ENCODE results near the gene CLEC14A. TPM values are rescaled to one million over a fixed set of nuclear protein-coding genes. Genes with fewer than 3 reads are reported as not detected.

CLEC14A gene
- total and polyA plus RNA-seq, 2 donors: 4.8 to 15.4 TPM

GRCh38 chr14:38226366-38226765 is 29.5 kb downstream of the CLEC14A start:
- H3K27me3 ChIP-seq (ENCODE audit: control insufficient read depth in 2 of 2, insufficient read depth in 1 of 2, low read length in 1 of 2): no peaks in the 10 kb centered on the region
- no peak for DNase-seq (ENCODE audit: low read depth in 6 of 9, low spot score in 9 of 9)
- H3K27ac ChIP-seq (ENCODE audit: low read depth in 1 of 2, low read length in 1 of 2): no peak overlapping the region
- no peak overlapping the region for H3K4me3 ChIP-seq (ENCODE audit: low read length in 2 of 2)
- H3K36me3 ChIP-seq (ENCODE audit: control insufficient read depth in 2 of 2, insufficient read depth in 2 of 2, low read length in 1 of 2): no peaks in the 10 kb centered on the region
- no peaks in the 10 kb centered on the region for H3K4me1 ChIP-seq (ENCODE audit: control insufficient read depth in 2 of 2, insufficient read depth in 2 of 2, low read length in 2 of 2)
- H3K9me3 ChIP-seq (ENCODE audit: control insufficient read depth in 2 of 2, insufficient read depth in 1 of 2, low read length in 1 of 2): no peaks in the 10 kb centered on the region
- WGBS: 91% methylated on average over 3 of the region's 3 CpGs

DNA sequence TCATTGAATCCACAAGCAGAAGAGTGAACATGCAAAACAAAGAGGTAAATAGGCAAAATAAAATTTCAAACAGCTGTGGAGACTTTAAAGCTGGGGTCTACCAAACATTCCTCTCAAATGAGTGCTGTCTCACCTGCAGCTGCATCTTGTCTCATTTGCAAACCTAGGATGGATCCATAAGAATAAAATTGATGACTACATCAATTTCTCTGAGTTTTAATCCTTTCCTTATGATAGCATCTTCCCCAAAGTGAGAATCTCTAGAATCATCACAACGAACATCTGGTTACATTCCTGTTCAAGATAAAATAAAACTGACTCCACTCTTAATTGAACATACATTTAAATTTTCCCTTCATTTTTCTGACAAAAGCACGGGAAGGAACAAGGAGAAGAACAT is 29.9 kb downstream of the CLEC14A start:
- no peaks in the 10 kb centered on the region for H3K27me3 ChIP-seq (ENCODE audit: control insufficient read depth in 2 of 2, insufficient read depth in 1 of 2, low read length in 1 of 2)

GRCh38 chr14:38224338-38224737 is 31.6 kb downstream of the CLEC14A start:
- no peaks in the 10 kb centered on the region for H3K36me3 ChIP-seq (ENCODE audit: control insufficient read depth in 2 of 2, insufficient read depth in 2 of 2, low read length in 1 of 2)
- no peak overlapping the region for H3K4me3 ChIP-seq (ENCODE audit: low read length in 2 of 2)
- no peak overlapping the region for H3K27ac ChIP-seq (ENCODE audit: low read depth in 1 of 2, low read length in 1 of 2)
- H3K27me3 ChIP-seq (ENCODE audit: control insufficient read depth in 2 of 2, insufficient read depth in 1 of 2, low read length in 1 of 2): no peaks in the 10 kb centered on the region
- no peaks in the 10 kb centered on the region for H3K9me3 ChIP-seq (ENCODE audit: control insufficient read depth in 2 of 2, insufficient read depth in 1 of 2, low read length in 1 of 2)
- no peak for DNase-seq (ENCODE audit: low read depth in 6 of 9, low spot score in 9 of 9)
- H3K4me1 ChIP-seq (ENCODE audit: control insufficient read depth in 2 of 2, insufficient read depth in 2 of 2, low read length in 2 of 2): no peaks in the 10 kb centered on the region

More for the DNA sequence above, 29.9 kb downstream of the CLEC14A start:
- no peaks in the 10 kb centered on the region for H3K9me3 ChIP-seq (ENCODE audit: control insufficient read depth in 2 of 2, insufficient read depth in 1 of 2, low read length in 1 of 2)
- H3K4me1 ChIP-seq (ENCODE audit: control insufficient read depth in 2 of 2, insufficient read depth in 2 of 2, low read length in 2 of 2): no peaks in the 10 kb centered on the region
- WGBS: 88% methylated on average over 2 of the region's 2 CpGs
- no peak overlapping the region for H3K4me3 ChIP-seq (ENCODE audit: low read length in 2 of 2)
- H3K36me3 ChIP-seq (ENCODE audit: control insufficient read depth in 2 of 2, insufficient read depth in 2 of 2, low read length in 1 of 2): no peaks in the 10 kb centered on the region
- no peak for DNase-seq (ENCODE audit: low read depth in 6 of 9, low spot score in 9 of 9)
- H3K27ac ChIP-seq (ENCODE audit: low read depth in 1 of 2, low read length in 1 of 2): no peak overlapping the region

- no peaks in the 10 kb centered on the region for H3K36me3 ChIP-seq (ENCODE audit: control insufficient read depth in 2 of 2, insufficient read depth in 2 of 2, low read length in 1 of 2)
- DNase-seq (ENCODE audit: low read depth in 6 of 9, low spot score in 9 of 9): no peak
- H3K4me1 ChIP-seq (ENCODE audit: control insufficient read depth in 2 of 2, insufficient read depth in 2 of 2, low read length in 2 of 2): no peaks in the 10 kb centered on the region
- H3K27me3 ChIP-seq (ENCODE audit: control insufficient read depth in 2 of 2, insufficient read depth in 1 of 2, low read length in 1 of 2): no peaks in the 10 kb centered on the region
- H3K27ac ChIP-seq (ENCODE audit: low read depth in 1 of 2, low read length in 1 of 2): no peak overlapping the region
- no peak overlapping the region for H3K4me3 ChIP-seq (ENCODE audit: low read length in 2 of 2)
- H3K9me3 ChIP-seq (ENCODE audit: control insufficient read depth in 2 of 2, insufficient read depth in 1 of 2, low read length in 1 of 2): no peaks in the 10 kb centered on the region
- WGBS: 94% methylated on average over 3 of the region's 3 CpGs
These were observed 34.8 kb downstream of the CLEC14A start for GRCh38 chr14:38221077-38221476.

- no peaks in the 10 kb centered on the region for H3K9me3 ChIP-seq (ENCODE audit: control insufficient read depth in 2 of 2, insufficient read depth in 1 of 2, low read length in 1 of 2)
- WGBS: 88% methylated on average over 2 of the region's 2 CpGs
These were observed 38.3 kb downstream of the CLEC14A start for GRCh38 chr14:38217553-38217952.

DNA sequence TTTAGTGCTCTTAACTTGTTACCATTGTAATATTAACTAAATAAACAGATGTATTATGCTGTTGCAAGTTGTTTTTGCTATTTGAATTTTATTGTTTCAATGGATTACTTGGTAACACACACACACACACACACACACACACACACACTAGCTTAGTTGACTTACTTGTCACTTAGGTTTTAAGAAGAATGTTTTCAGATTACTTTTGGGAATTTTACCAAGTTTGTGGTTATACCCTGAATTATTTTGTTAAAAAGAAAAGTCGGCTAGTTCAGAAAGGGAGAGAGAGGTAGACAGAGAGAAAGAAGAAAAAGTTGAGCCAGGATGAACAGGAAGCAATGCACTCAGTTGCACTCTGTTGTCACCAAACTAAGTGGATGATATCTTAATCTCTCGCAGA is 42.9 kb downstream of the CLEC14A start:
- DNase-seq (ENCODE audit: low read depth in 6 of 9, low spot score in 9 of 9): no peak
- H3K9me3 ChIP-seq (ENCODE audit: control insufficient read depth in 2 of 2, insufficient read depth in 1 of 2, low read length in 1 of 2): no peaks in the 10 kb centered on the region
- no peaks in the 10 kb centered on the region for H3K36me3 ChIP-seq (ENCODE audit: control insufficient read depth in 2 of 2, insufficient read depth in 2 of 2, low read length in 1 of 2)
- WGBS: 89% methylated on average over 2 of the region's 2 CpGs
- no peaks in the 10 kb centered on the region for H3K4me1 ChIP-seq (ENCODE audit: control insufficient read depth in 2 of 2, insufficient read depth in 2 of 2, low read length in 2 of 2)
- H3K27me3 ChIP-seq (ENCODE audit: control insufficient read depth in 2 of 2, insufficient read depth in 1 of 2, low read length in 1 of 2): peaks cover 45 to 48% of the 10 kb centered on the region in 2 donors
- no peak overlapping the region for H3K27ac ChIP-seq (ENCODE audit: low read depth in 1 of 2, low read length in 1 of 2)
- no peak overlapping the region for H3K4me3 ChIP-seq (ENCODE audit: low read length in 2 of 2)

More at GRCh38 chr14:38217553-38217952, 38.3 kb downstream of the CLEC14A start:
- H3K27ac ChIP-seq (ENCODE audit: low read depth in 1 of 2, low read length in 1 of 2): no peak overlapping the region
- no peaks in the 10 kb centered on the region for H3K36me3 ChIP-seq (ENCODE audit: control insufficient read depth in 2 of 2, insufficient read depth in 2 of 2, low read length in 1 of 2)
- no peak overlapping the region for H3K4me3 ChIP-seq (ENCODE audit: low read length in 2 of 2)
- H3K27me3 ChIP-seq (ENCODE audit: control insufficient read depth in 2 of 2, insufficient read depth in 1 of 2, low read length in 1 of 2): peaks cover 2% of the 10 kb centered on the region in 2 donors
- no peaks in the 10 kb centered on the region for H3K4me1 ChIP-seq (ENCODE audit: control insufficient read depth in 2 of 2, insufficient read depth in 2 of 2, low read length in 2 of 2)
- no peak for DNase-seq (ENCODE audit: low read depth in 6 of 9, low spot score in 9 of 9)

GRCh38 chr14:38212111-38212510 is 43.8 kb downstream of the CLEC14A start:
- peaks cover 53 to 57% of the 10 kb centered on the region in 2 donors for H3K27me3 ChIP-seq (ENCODE audit: control insufficient read depth in 2 of 2, insufficient read depth in 1 of 2, low read length in 1 of 2)
- H3K36me3 ChIP-seq (ENCODE audit: control insufficient read depth in 2 of 2, insufficient read depth in 2 of 2, low read length in 1 of 2): no peaks in the 10 kb centered on the region
- H3K4me1 ChIP-seq (ENCODE audit: control insufficient read depth in 2 of 2, insufficient read depth in 2 of 2, low read length in 2 of 2): no peaks in the 10 kb centered on the region
- no peak overlapping the region for H3K27ac ChIP-seq (ENCODE audit: low read depth in 1 of 2, low read length in 1 of 2)
- no peak for DNase-seq (ENCODE audit: low read depth in 6 of 9, low spot score in 9 of 9)
- H3K4me3 ChIP-seq (ENCODE audit: low read length in 2 of 2): no peak overlapping the region
- H3K9me3 ChIP-seq (ENCODE audit: control insufficient read depth in 2 of 2, insufficient read depth in 1 of 2, low read length in 1 of 2): no peaks in the 10 kb centered on the region

GRCh38 chr14:38211255-38211735 is 44.6 kb downstream of the CLEC14A start:
- no peaks in the 10 kb centered on the region for H3K9me3 ChIP-seq (ENCODE audit: control insufficient read depth in 2 of 2, insufficient read depth in 1 of 2, low read length in 1 of 2)
- 7% methylated on average over 34 of the region's 34 CpGs for whole genome bisulfite sequencing
- H3K27ac ChIP-seq (ENCODE audit: low read depth in 1 of 2, low read length in 1 of 2): no peak overlapping the region
- H3K4me1 ChIP-seq (ENCODE audit: control insufficient read depth in 2 of 2, insufficient read depth in 2 of 2, low read length in 2 of 2): no peaks in the 10 kb centered on the region
- peaks cover 53 to 62% of the 10 kb centered on the region in 2 donors for H3K27me3 ChIP-seq (ENCODE audit: control insufficient read depth in 2 of 2, insufficient read depth in 1 of 2, low read length in 1 of 2)
- DNase-seq (ENCODE audit: low read depth in 6 of 9, low spot score in 9 of 9): no peak
- H3K4me3 ChIP-seq (ENCODE audit: low read length in 2 of 2): no peak overlapping the region
- H3K36me3 ChIP-seq (ENCODE audit: control insufficient read depth in 2 of 2, insufficient read depth in 2 of 2, low read length in 1 of 2): no peaks in the 10 kb centered on the region

DNA sequence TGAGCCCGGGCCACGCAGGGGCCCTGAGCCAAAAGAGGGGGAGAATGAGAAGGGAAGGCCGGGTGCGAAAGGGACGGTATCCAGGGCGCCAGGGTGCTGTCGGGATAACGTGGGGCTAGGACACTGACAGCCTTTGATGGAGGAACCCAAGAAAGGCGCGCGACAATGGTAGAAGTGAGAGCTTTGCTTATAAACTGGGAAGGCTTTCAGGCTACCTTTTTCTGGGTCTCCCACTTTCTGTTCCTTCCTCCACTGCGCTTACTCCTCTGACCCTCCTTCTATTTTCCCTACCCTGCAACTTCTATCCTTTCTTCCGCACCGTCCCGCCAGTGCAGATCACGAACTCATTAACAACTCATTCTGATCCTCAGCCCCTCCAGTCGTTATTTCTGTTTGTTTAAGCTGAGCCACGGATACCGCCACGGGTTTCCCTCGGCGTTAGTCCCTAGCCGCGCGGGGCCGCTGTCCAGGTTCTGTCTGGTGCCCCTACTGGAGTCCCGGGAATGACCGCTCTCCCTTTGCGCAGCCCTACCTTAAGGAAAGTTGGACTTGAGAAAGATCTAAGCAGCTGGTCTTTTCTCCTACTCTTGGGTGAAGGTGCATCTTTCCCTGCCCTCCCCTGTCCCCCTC is 45.2 kb downstream of the CLEC14A start:
- DNase-seq (ENCODE audit: low read depth in 6 of 9, low spot score in 9 of 9): no peak
- Histone ChIP-seq H3K36me3 (ENCODE audit: control insufficient read depth in 2 of 2, insufficient read depth in 2 of 2, low read length in 1 of 2) (no peaks in the 10 kb centered on the region), H3K27me3 (ENCODE audit: control insufficient read depth in 2 of 2, insufficient read depth in 1 of 2, low read length in 1 of 2) (peaks cover 53 to 65% of the 10 kb centered on the region in 2 donors), H3K4me1 (ENCODE audit: control insufficient read depth in 2 of 2, insufficient read depth in 2 of 2, low read length in 2 of 2) (no peaks in the 10 kb centered on the region), H3K4me3 (ENCODE audit: low read length in 2 of 2) (no peak overlapping the region), H3K9me3 (ENCODE audit: control insufficient read depth in 2 of 2, insufficient read depth in 1 of 2, low read length in 1 of 2) (no peaks in the 10 kb centered on the region), H3K27ac (ENCODE audit: low read depth in 1 of 2, low read length in 1 of 2) (no peak overlapping the region)
- 4% methylated on average over 29 of the region's 29 CpGs for WGBS
